Measurements from ENCODE around the gene MYO5A.

- TF ChIP-seq, protein P1, sequence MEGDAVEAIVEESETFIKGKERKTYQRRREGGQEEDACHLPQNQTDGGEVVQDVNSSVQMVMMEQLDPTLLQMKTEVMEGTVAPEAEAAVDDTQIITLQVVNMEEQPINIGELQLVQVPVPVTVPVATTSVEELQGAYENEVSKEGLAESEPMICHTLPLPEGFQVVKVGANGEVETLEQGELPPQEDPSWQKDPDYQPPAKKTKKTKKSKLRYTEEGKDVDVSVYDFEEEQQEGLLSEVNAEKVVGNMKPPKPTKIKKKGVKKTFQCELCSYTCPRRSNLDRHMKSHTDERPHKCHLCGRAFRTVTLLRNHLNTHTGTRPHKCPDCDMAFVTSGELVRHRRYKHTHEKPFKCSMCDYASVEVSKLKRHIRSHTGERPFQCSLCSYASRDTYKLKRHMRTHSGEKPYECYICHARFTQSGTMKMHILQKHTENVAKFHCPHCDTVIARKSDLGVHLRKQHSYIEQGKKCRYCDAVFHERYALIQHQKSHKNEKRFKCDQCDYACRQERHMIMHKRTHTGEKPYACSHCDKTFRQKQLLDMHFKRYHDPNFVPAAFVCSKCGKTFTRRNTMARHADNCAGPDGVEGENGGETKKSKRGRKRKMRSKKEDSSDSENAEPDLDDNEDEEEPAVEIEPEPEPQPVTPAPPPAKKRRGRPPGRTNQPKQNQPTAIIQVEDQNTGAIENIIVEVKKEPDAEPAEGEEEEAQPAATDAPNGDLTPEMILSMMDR (IDR thresholded peaks at IDR 0.05; ENCODE audit: low read length): no peak
- TF ChIP-seq EZH2 (IDR thresholded peaks at IDR 0.05; ENCODE audit: borderline replicate concordance, low read length): no peak
Measured at GRCh38 chr15:52532427-52532826, 3.7 kb upstream of the MYO5A start.
